Tibial nerve (tissue), 3 donors: ENCODE measurements around the gene ABL2.

ENCODE experiments used
- POLR2A ChIP-seq, 2 donors: fragments of 450-650 bp; IDR thresholded peaks; one replicate each; pipeline ENCODE4 v1.6.1; 2017; ENCODE audit warnings: antibody characterized with exemption in 2 of 2, mild to moderate bottlenecking in 2 of 2, moderate library complexity in 2 of 2
- TF ChIP-seq, protein P1 (sequence below), 5 experiments: fragments of 200-600 bp in 3 of 5; fragments of 450-650 bp in 2 of 5; sonication (generic) in 3 of 5; IDR thresholded peaks; one replicate each; pipeline ENCODE4 v1.5.1; 2016 to 2019; ENCODE audit warnings: antibody characterized with exemption in 5 of 5, mild to moderate bottlenecking in 3 of 5, moderate library complexity in 2 of 5

DNA sequence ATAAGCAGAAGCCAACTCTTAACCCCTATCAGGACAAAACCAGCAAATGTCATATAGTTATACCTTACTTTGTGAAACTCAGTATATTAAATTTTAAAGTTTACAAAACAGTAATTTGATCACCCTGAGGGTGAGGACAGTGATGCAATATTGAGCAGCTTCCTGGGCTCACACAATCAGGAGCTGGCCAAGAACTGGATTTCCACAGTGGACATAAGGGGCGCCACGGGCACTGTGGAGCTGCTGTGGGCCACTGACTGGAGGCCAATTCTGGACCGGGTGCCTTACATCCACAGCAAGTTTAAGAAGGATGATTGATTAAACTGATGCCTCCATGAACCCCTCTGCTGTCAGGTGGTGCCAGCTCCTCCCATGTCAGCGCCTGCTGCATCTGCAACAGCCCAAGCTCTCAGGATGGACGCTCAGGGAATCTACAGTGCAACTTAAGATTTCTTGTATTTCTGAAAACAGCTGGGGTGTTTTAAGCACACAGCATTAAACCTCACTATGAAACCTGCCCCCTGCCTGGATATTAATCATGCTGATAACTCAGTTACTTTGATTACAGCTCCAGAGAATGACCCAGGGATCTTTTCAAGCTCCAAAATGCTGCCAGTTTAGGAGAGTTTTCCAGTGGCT, 91.7 kb downstream of the ABL2 start:
- TF ChIP-seq POLR2A (IDR thresholded peaks at IDR 0.05), result no peak
- TF ChIP-seq, protein P1, sequence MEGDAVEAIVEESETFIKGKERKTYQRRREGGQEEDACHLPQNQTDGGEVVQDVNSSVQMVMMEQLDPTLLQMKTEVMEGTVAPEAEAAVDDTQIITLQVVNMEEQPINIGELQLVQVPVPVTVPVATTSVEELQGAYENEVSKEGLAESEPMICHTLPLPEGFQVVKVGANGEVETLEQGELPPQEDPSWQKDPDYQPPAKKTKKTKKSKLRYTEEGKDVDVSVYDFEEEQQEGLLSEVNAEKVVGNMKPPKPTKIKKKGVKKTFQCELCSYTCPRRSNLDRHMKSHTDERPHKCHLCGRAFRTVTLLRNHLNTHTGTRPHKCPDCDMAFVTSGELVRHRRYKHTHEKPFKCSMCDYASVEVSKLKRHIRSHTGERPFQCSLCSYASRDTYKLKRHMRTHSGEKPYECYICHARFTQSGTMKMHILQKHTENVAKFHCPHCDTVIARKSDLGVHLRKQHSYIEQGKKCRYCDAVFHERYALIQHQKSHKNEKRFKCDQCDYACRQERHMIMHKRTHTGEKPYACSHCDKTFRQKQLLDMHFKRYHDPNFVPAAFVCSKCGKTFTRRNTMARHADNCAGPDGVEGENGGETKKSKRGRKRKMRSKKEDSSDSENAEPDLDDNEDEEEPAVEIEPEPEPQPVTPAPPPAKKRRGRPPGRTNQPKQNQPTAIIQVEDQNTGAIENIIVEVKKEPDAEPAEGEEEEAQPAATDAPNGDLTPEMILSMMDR (IDR thresholded peaks at IDR 0.05), result no peak
